IPS DF 19.7 (cell line): ENCODE results near the gene TNKS1BP1.
"Not testable (repeated sequence)": the region's sequence is repeated elsewhere in the genome, so short reads cannot be mapped to it uniquely, and the experiment has no call there.

Experiments used
- DNase-seq: peaks from one replicate; pipeline ENCODE4 v3.0.0-alpha.2; 2013; ENCODE audit warnings: low read depth, low spot score

Gene TNKS1BP1

GRCh38 chr11:57310630-57311086 lies 14.1 kb downstream of the TNKS1BP1 start:
- no peak for DNase-seq

GRCh38 chr11:57310091-57310490 lies 14.7 kb downstream of the TNKS1BP1 start:
- no peak for DNase-seq

GRCh38 chr11:57309106-57310059 lies 15.4 kb downstream of the TNKS1BP1 start:
- no peak for DNase-seq

GRCh38 chr11:57308426-57309060 lies 16.2 kb downstream of the TNKS1BP1 start:
- no peak for DNase-seq

GRCh38 chr11:57307666-57308270 lies 17.0 kb downstream of the TNKS1BP1 start:
- DNase-seq = no peak

- DNase-seq = no peak
Measured at GRCh38 chr11:57306940-57307565, 17.7 kb downstream of the TNKS1BP1 start.

GRCh38 chr11:57306161-57306876 lies 18.4 kb downstream of the TNKS1BP1 start:
- DNase-seq = no peak

GRCh38 chr11:57305523-57305922 lies 19.2 kb downstream of the TNKS1BP1 start:
- no peak for DNase-seq

- no peak for DNase-seq
Measured at GRCh38 chr11:57303990-57304579, 20.7 kb downstream of the TNKS1BP1 start.

GRCh38 chr11:57303280-57303989 lies 21.3 kb downstream of the TNKS1BP1 start:
- DNase-seq = no peak

- no peak for DNase-seq
Measured at GRCh38 chr11:57302489-57302888, 22.3 kb downstream of the TNKS1BP1 start.

- no peak for DNase-seq
Measured at GRCh38 chr11:57301711-57302423, 22.9 kb downstream of the TNKS1BP1 start.

GRCh38 chr11:57300785-57301184 lies 24.0 kb downstream of the TNKS1BP1 start:
- DNase-seq = no peak

- DNase-seq = no peak
Measured at GRCh38 chr11:57299150-57299737, 25.5 kb downstream of the TNKS1BP1 start.

GRCh38 chr11:57297221-57297620 lies 27.5 kb downstream of the TNKS1BP1 start:
- DNase-seq = no peak

- not testable (repeated sequence) for DNase-seq
Measured at GRCh38 chr11:57296205-57296604, 28.5 kb downstream of the TNKS1BP1 start.

GRCh38 chr11:57294225-57295131 lies 30.3 kb downstream of the TNKS1BP1 start:
- DNase-seq = no peak

- DNase-seq = no peak
Measured at GRCh38 chr11:57290288-57290687, 34.5 kb downstream of the TNKS1BP1 start.
